ENCODE results near the gene SSPN. TPM values are rescaled to one million over a fixed set of nuclear protein-coding genes. Genes with fewer than 3 reads are reported as not detected.

Gene SSPN
- total RNA-seq, 1 donor from 2014 or later, result 44.7 TPM

DNA sequence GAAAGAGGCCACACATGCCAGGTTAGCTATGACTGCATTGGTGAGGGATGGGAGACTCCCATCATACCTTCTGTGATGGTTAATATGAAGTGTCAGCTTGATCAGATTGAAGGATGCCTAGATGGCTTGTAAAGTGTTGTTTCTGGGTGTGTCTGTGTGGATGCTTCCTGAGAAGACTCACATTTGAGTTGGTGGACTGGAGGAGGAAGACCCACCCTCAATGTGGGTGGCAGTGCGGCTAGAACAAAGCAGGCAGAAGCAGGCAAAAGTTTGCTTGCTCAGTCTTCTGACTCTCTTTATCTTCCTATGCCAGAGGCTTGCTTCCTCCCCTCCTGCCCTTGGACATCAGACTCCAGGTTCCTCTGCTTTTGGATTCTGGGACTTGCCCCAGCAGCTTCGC, 88.2 kb downstream of the SSPN start:
- TF ChIP-seq, protein P1, sequence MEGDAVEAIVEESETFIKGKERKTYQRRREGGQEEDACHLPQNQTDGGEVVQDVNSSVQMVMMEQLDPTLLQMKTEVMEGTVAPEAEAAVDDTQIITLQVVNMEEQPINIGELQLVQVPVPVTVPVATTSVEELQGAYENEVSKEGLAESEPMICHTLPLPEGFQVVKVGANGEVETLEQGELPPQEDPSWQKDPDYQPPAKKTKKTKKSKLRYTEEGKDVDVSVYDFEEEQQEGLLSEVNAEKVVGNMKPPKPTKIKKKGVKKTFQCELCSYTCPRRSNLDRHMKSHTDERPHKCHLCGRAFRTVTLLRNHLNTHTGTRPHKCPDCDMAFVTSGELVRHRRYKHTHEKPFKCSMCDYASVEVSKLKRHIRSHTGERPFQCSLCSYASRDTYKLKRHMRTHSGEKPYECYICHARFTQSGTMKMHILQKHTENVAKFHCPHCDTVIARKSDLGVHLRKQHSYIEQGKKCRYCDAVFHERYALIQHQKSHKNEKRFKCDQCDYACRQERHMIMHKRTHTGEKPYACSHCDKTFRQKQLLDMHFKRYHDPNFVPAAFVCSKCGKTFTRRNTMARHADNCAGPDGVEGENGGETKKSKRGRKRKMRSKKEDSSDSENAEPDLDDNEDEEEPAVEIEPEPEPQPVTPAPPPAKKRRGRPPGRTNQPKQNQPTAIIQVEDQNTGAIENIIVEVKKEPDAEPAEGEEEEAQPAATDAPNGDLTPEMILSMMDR (IDR thresholded peaks at IDR 0.05), result no peak
- no peak for TF ChIP-seq POLR2A (IDR thresholded peaks at IDR 0.05)
- no peak for TF ChIP-seq POLR2AphosphoS5 (IDR thresholded peaks at IDR 0.05; ENCODE audit: insufficient read depth in 1 of 2, low read depth in 1 of 2)
- Histone ChIP-seq H3K36me3 (no peaks in the 10 kb centered on the region), H3K9me3 (no peaks in the 10 kb centered on the region), H3K4me3 (no peak overlapping the region), H3K4me1 (peaks cover 11% of the 10 kb centered on the region), H3K27me3 (no peaks in the 10 kb centered on the region), H3K27ac (no peak overlapping the region)
- intact Hi-C loops (cut with DNase I), result loop anchor here (10.0 kb wide), 2 partner anchors 89 to 159 kb away; partner anchors contain the start of genes BHLHE41 and SSPN
- no peak for DNase-seq (ENCODE audit: extremely low spot score in 2 of 2)

- H3K36me3 ChIP-seq, result no peaks in the 10 kb centered on the region
- no peak overlapping the region for H3K4me3 ChIP-seq
- no peak for DNase-seq (ENCODE audit: extremely low spot score in 2 of 2)
- TF ChIP-seq POLR2A (IDR thresholded peaks at IDR 0.05) (no peak), POLR2AphosphoS5 (IDR thresholded peaks at IDR 0.05; ENCODE audit: insufficient read depth in 1 of 2, low read depth in 1 of 2) (no peak)
- TF ChIP-seq, protein P1 (IDR thresholded peaks at IDR 0.05), result no peak
- H3K4me1 ChIP-seq, result peaks cover 13% of the 10 kb centered on the region
- intact Hi-C loops (cut with DNase I), result loop anchor here (10.0 kb wide), 2 partner anchors 91 to 161 kb away; partner anchors contain the start of genes BHLHE41 and SSPN
- no peaks in the 10 kb centered on the region for H3K9me3 ChIP-seq
- H3K27ac ChIP-seq, result no peak overlapping the region
- H3K27me3 ChIP-seq, result no peaks in the 10 kb centered on the region
Measured at GRCh38 chr12:26285401-26285800, 90.0 kb downstream of the SSPN start.

- H3K27me3 ChIP-seq, result no peaks in the 10 kb centered on the region
- no peaks in the 10 kb centered on the region for H3K9me3 ChIP-seq
- H3K36me3 ChIP-seq, result no peaks in the 10 kb centered on the region
- H3K4me3 ChIP-seq, result no peak overlapping the region
- peaks cover 13% of the 10 kb centered on the region for H3K4me1 ChIP-seq
- DNase-seq (ENCODE audit: extremely low spot score in 2 of 2), result no peak
- no peak overlapping the region for H3K27ac ChIP-seq
- intact Hi-C loops (cut with DNase I), result loop anchor here (10.0 kb wide), 2 partner anchors 91 to 161 kb away; partner anchors contain the start of genes BHLHE41 and SSPN
- TF ChIP-seq, protein P1 (IDR thresholded peaks at IDR 0.05), result no peak
- TF ChIP-seq POLR2AphosphoS5 (IDR thresholded peaks at IDR 0.05; ENCODE audit: insufficient read depth in 1 of 2, low read depth in 1 of 2), result no peak
- TF ChIP-seq POLR2A (IDR thresholded peaks at IDR 0.05), result no peak
Measured at GRCh38 chr12:26286186-26286585, 90.8 kb downstream of the SSPN start.

GRCh38 chr12:26287671-26288381, 92.5 kb downstream of the SSPN start:
- peaks cover 13% of the 10 kb centered on the region for H3K4me1 ChIP-seq
- no peak for DNase-seq (ENCODE audit: extremely low spot score in 2 of 2)
- H3K4me3 ChIP-seq, result no peak overlapping the region
- TF ChIP-seq POLR2A (IDR thresholded peaks at IDR 0.05) (no peak), POLR2AphosphoS5 (IDR thresholded peaks at IDR 0.05; ENCODE audit: insufficient read depth in 1 of 2, low read depth in 1 of 2) (no peak)
- TF ChIP-seq, protein P1 (IDR thresholded peaks at IDR 0.05), result no peak
- H3K27ac ChIP-seq, result no peak overlapping the region
- no peaks in the 10 kb centered on the region for H3K27me3 ChIP-seq
- H3K36me3 ChIP-seq, result no peaks in the 10 kb centered on the region
- no peaks in the 10 kb centered on the region for H3K9me3 ChIP-seq
- intact Hi-C loops (cut with DNase I), result loop anchor here (10.0 kb wide), 2 partner anchors 93 to 163 kb away; partner anchors contain the start of genes BHLHE41 and SSPN

DNA sequence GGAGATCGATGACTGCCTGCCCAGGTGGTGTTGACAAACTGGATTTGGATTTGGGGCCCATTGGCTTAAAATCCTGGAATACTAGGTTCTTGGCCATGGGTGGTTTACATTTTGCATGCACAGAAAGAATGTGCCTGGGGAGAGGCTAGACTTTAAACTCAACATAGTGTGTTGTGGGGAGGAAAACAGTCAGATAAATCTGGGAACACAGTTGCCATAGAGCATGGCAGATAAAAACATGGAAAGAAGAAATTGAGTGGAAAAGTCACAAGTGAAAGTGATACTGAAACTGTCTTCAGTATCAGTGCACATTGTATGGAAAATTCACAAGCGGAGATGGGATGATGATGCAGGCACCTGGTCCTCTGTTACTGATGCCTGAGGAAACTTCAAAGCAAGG, 95.2 kb downstream of the SSPN start:
- H3K27me3 ChIP-seq, result no peaks in the 10 kb centered on the region
- H3K36me3 ChIP-seq, result no peaks in the 10 kb centered on the region
- TF ChIP-seq POLR2AphosphoS5 (IDR thresholded peaks at IDR 0.05; ENCODE audit: insufficient read depth in 1 of 2, low read depth in 1 of 2), result no peak
- TF ChIP-seq, protein P1 (IDR thresholded peaks at IDR 0.05), result no peak
- no peak for TF ChIP-seq POLR2A (IDR thresholded peaks at IDR 0.05)
- H3K27ac ChIP-seq, result no peak overlapping the region
- DNase-seq (ENCODE audit: extremely low spot score in 2 of 2), result no peak
- H3K4me3 ChIP-seq, result no peak overlapping the region
- peaks cover 13% of the 10 kb centered on the region for H3K4me1 ChIP-seq
- H3K9me3 ChIP-seq, result no peaks in the 10 kb centered on the region
- intact Hi-C loops (cut with DNase I), result no loop called here
